ENCODE data around the gene USP49. TPM values are rescaled to one million over a fixed set of nuclear protein-coding genes. Genes with fewer than 3 reads are reported as not detected.

USP49 gene
- total and polyA plus RNA-seq, 2 of the 13 experiments (the other 11 are each of a cell fraction or from before 2014, with no cell fraction given), result 2.9 to 4.3 TPM

- no peak; the same call in 1 of the 2 replicates for TF ChIP-seq TMF1 (CRISPR knock-in tag; IDR thresholded peaks at IDR 0.05; ENCODE audit: low read depth)
- peak; percentile 44; the same call in 1 of the 2 replicates for TF ChIP-seq DR1 (CRISPR knock-in tag; IDR thresholded peaks at IDR 0.05)
- no peak for TF ChIP-seq ATF3 (CRISPR knock-in tag; IDR thresholded peaks at IDR 0.05)
- no peak; the same call in 1 of the 2 replicates for TF ChIP-seq ZNF616 (CRISPR knock-in tag; IDR thresholded peaks at IDR 0.05; ENCODE audit: low read depth)
- TF ChIP-seq, protein P1, sequence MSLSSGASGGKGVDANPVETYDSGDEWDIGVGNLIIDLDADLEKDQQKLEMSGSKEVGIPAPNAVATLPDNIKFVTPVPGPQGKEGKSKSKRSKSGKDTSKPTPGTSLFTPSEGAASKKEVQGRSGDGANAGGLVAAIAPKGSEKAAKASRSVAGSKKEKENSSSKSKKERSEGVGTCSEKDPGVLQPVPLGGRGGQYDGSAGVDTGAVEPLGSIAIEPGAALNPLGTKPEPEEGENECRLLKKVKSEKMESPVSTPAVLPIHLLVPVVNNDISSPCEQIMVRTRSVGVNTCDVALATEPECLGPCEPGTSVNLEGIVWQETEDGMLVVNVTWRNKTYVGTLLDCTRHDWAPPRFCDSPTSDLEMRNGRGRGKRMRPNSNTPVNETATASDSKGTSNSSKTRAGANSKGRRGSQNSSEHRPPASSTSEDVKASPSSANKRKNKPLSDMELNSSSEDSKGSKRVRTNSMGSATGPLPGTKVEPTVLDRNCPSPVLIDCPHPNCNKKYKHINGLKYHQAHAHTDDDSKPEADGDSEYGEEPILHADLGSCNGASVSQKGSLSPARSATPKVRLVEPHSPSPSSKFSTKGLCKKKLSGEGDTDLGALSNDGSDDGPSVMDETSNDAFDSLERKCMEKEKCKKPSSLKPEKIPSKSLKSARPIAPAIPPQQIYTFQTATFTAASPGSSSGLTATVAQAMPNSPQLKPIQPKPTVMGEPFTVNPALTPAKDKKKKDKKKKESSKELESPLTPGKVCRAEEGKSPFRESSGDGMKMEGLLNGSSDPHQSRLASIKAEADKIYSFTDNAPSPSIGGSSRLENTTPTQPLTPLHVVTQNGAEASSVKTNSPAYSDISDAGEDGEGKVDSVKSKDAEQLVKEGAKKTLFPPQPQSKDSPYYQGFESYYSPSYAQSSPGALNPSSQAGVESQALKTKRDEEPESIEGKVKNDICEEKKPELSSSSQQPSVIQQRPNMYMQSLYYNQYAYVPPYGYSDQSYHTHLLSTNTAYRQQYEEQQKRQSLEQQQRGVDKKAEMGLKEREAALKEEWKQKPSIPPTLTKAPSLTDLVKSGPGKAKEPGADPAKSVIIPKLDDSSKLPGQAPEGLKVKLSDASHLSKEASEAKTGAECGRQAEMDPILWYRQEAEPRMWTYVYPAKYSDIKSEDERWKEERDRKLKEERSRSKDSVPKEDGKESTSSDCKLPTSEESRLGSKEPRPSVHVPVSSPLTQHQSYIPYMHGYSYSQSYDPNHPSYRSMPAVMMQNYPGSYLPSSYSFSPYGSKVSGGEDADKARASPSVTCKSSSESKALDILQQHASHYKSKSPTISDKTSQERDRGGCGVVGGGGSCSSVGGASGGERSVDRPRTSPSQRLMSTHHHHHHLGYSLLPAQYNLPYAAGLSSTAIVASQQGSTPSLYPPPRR (CRISPR knock-in tag; IDR thresholded peaks at IDR 0.05; ENCODE audit: borderline replicate concordance), result peak; percentile 29; the same call in 1 of the 2 replicates
- TF ChIP-seq ZMYM3 (CRISPR knock-in tag; IDR thresholded peaks at IDR 0.05), result no peak; the same call in 1 of the 2 replicates
- no peak for TF ChIP-seq ZNF350 (CRISPR knock-in tag; IDR thresholded peaks at IDR 0.05; ENCODE audit: borderline replicate concordance, low read depth)
- no peak for TF ChIP-seq RNF2 (conservative IDR thresholded peaks at IDR 0.05; ENCODE audit: low read depth)
- TF ChIP-seq ZKSCAN5 (CRISPR knock-in tag; IDR thresholded peaks at IDR 0.05), result no peak
- no peak for TF ChIP-seq ZNF343 (CRISPR knock-in tag; IDR thresholded peaks at IDR 0.05)
- TF ChIP-seq ZNF337 (CRISPR knock-in tag; IDR thresholded peaks at IDR 0.05; ENCODE audit: borderline replicate concordance, low read depth), result peak; percentile 57; the same call in 1 of the 2 replicates
- TF ChIP-seq MXD4 (CRISPR knock-in tag; IDR thresholded peaks at IDR 0.05), result no peak
- no peak for TF ChIP-seq MYNN (CRISPR knock-in tag; IDR thresholded peaks at IDR 0.05; ENCODE audit: low read depth)
- no peak for TF ChIP-seq KLF15 (CRISPR knock-in tag; IDR thresholded peaks at IDR 0.05; ENCODE audit: borderline replicate concordance)
- TF ChIP-seq RBAK (CRISPR knock-in tag; IDR thresholded peaks at IDR 0.05), result no peak
- no peak for TF ChIP-seq CHD4 (IDR thresholded peaks at IDR 0.05; ENCODE audit: borderline replicate concordance, low read length)
- TF ChIP-seq, protein P2, sequence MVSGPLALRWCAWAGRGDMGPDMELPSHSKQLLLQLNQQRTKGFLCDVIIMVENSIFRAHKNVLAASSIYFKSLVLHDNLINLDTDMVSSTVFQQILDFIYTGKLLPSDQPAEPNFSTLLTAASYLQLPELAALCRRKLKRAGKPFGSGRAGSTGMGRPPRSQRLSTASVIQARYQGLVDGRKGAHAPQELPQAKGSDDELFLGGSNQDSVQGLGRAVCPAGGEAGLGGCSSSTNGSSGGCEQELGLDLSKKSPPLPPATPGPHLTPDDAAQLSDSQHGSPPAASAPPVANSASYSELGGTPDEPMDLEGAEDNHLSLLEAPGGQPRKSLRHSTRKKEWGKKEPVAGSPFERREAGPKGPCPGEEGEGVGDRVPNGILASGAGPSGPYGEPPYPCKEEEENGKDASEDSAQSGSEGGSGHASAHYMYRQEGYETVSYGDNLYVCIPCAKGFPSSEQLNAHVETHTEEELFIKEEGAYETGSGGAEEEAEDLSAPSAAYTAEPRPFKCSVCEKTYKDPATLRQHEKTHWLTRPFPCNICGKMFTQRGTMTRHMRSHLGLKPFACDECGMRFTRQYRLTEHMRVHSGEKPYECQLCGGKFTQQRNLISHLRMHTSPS (CRISPR knock-in tag; IDR thresholded peaks at IDR 0.05; ENCODE audit: low read depth), result no peak
- peak; percentile 79 for TF ChIP-seq SAP130 (CRISPR knock-in tag; IDR thresholded peaks at IDR 0.05; ENCODE audit: low read depth)
- TF ChIP-seq ZNF850 (CRISPR knock-in tag; conservative IDR thresholded peaks at IDR 0.05), result peak; percentile 25; the same call in 1 of the 2 replicates
These were observed 108.5 kb downstream of the USP49 start (continued) for GRCh38 chr6:41786451-41787218.
